ENCODE measurements around the gene ABTB1.
"Not testable (repeated sequence)": the region's sequence is repeated elsewhere in the genome, so short reads cannot be mapped to it uniquely, and the experiment has no call there.

- not testable (repeated sequence) for TF ChIP-seq CTCF (IDR thresholded peaks at IDR 0.05; ENCODE audit: low read depth, low read length, missing input control); TAF1 (conservative IDR thresholded peaks at IDR 0.05); REST (IDR thresholded peaks at IDR 0.05)
These were observed 17.8 kb upstream of the ABTB1 start for GRCh38 chr3:127654993-127655392.

Measured in liver (tissue), 3 donors.